Bronchial epithelial cell (primary cell): ENCODE results near the gene CDR2. TPM values are rescaled to one million over a fixed set of nuclear protein-coding genes. Genes with fewer than 3 reads are reported as not detected.
A peak's percentile ranks its signal among the peaks of the same experiment; 100 is the strongest.

Experiments used
- DNase-seq: peaks from one replicate; pipeline ENCODE4 v3.0.0-alpha.2; 2010; ENCODE audit warnings: low read depth
- FAIRE-seq: peaks from 2 replicates; lab custom pipeline; 2011; peaks lifted over from hg19 to GRCh38; lab: Jason Lieb, UNC
- H3K27me3 ChIP-seq: 2 replicates; pipeline ENCODE4 v1.5.1; 2011; ENCODE audit warnings: low read length; ENCODE audit not compliant: control insufficient read depth, insufficient read depth
- H3K36me3 ChIP-seq: 2 replicates; pipeline ENCODE4 v1.5.1; 2011; ENCODE audit warnings: low read length; ENCODE audit not compliant: control insufficient read depth, insufficient read depth
- H3K4me3 ChIP-seq: 2 replicates; pipeline ENCODE4 v1.5.1; 2011; ENCODE audit warnings: mild to moderate bottlenecking, low read depth, low read length, control low read depth
- CTCF ChIP-seq: IDR thresholded peaks from 2 replicates; pipeline ENCODE4 v1.5.1; 2011; ENCODE audit warnings: mild to moderate bottlenecking, moderate library complexity, low read length, control low read depth, inconsistent platforms; ENCODE audit not compliant: insufficient read depth, severe bottlenecking
- total RNA-seq: library from RNA; depleted of rRNA; stranded (reverse); fragments of >200 nt; gene quantifications from 2 replicates; pipeline ENCODE4 v1.2.1, GENCODE V29; 2014

CDR2 gene
- total RNA-seq, 1 donor from 2014 or later = 25.3 TPM

- Histone ChIP-seq H3K36me3 (no peaks in the 10 kb centered on the region), H3K27me3 (no peaks in the 10 kb centered on the region), H3K4me3 (no peak overlapping the region)
- no peak for TF ChIP-seq CTCF
- DNase-seq (peak; percentile 79), FAIRE-seq (no peak)
Measured at GRCh38 chr16:22397464-22397863, 23.0 kb upstream of the CDR2 start.

- Histone ChIP-seq H3K27me3 (no peaks in the 10 kb centered on the region), H3K4me3 (no peak overlapping the region), H3K36me3 (no peaks in the 10 kb centered on the region)
- FAIRE-seq (no peak), DNase-seq (no peak)
- no peak for TF ChIP-seq CTCF
Measured at GRCh38 chr16:22395960-22396359, 21.5 kb upstream of the CDR2 start.

GRCh38 chr16:22394121-22394520 lies 19.7 kb upstream of the CDR2 start:
- no peak overlapping the region for H3K4me3 ChIP-seq
- DNase-seq (no peak), FAIRE-seq (no peak)
- TF ChIP-seq CTCF = no peak
- no peaks in the 10 kb centered on the region for H3K27me3 ChIP-seq
- no peaks in the 10 kb centered on the region for H3K36me3 ChIP-seq

- FAIRE-seq = no peak
- H3K27me3 ChIP-seq = no peaks in the 10 kb centered on the region
- peaks cover 2% of the 10 kb centered on the region for H3K36me3 ChIP-seq
- TF ChIP-seq CTCF = no peak
- H3K4me3 ChIP-seq = no peak overlapping the region
- DNase-seq = no peak
Measured at GRCh38 chr16:22388101-22388644, 13.8 kb upstream of the CDR2 start.

- Histone ChIP-seq H3K27me3 (no peaks in the 10 kb centered on the region), H3K4me3 (no peak overlapping the region), H3K36me3 (peaks cover 2% of the 10 kb centered on the region)
- DNase-seq = no peak
- FAIRE-seq = no peak
- TF ChIP-seq CTCF = no peak
Measured at GRCh38 chr16:22386976-22387375, 12.6 kb upstream of the CDR2 start.

GRCh38 chr16:22385196-22385595 lies 10.8 kb upstream of the CDR2 start:
- DNase-seq = no peak
- FAIRE-seq = no peak
- H3K27me3 ChIP-seq = no peaks in the 10 kb centered on the region
- peaks cover 2% of the 10 kb centered on the region for H3K36me3 ChIP-seq
- no peak for TF ChIP-seq CTCF
- no peak overlapping the region for H3K4me3 ChIP-seq
